Right lobe of liver (tissue), 6 donors: ENCODE results near the gene RAB22A. TPM values are rescaled to one million over a fixed set of nuclear protein-coding genes. Genes with fewer than 3 reads are reported as not detected.

Experiments used
- ATAC-seq, 4 donors: fragments of 200-7000 bp; cut with Tn5 transposase; one replicate each; pipeline ENCODE4 v1.9.1; 2020; ENCODE audit warnings: mild to moderate bottlenecking in 4 of 4, moderate library complexity in 4 of 4
- DNase-seq, 3 donors: peaks; one replicate each; pipeline ENCODE4 v3.0.0-alpha.2; 2020
- H3K27ac ChIP-seq, 3 donors: fragments of 200-600 bp; one replicate each; pipeline ENCODE4 v1.8.0; 2022
- H3K27me3 ChIP-seq, 2 donors: fragments of 200-600 bp; one replicate each; pipeline ENCODE4 v1.8.0; 2022
- H3K36me3 ChIP-seq, 4 donors: fragments of 200-600 bp; sonication (generic) in 1 of 4; one replicate each; pipeline versions ENCODE4 v1.5.1 to v1.8.0; 2017 to 2022; ENCODE audit warnings: control low read depth in 1 of 4
- H3K4me1 ChIP-seq, 4 donors: fragments of 200-600 bp; sonication (generic) in 1 of 4; one replicate each; pipeline versions ENCODE4 v1.5.1 to v1.8.0; 2017 to 2022; ENCODE audit warnings: control low read depth in 1 of 4
- H3K4me3 ChIP-seq, 3 donors: fragments of 200-600 bp; one replicate each; pipeline ENCODE4 v1.8.0; 2022
- H3K9me3 ChIP-seq, 4 donors: fragments of 200-600 bp; sonication (generic) in 1 of 4; one replicate each; pipeline versions ENCODE4 v1.5.1 to v1.8.0; 2017 to 2022; ENCODE audit warnings: control low read depth in 1 of 4
- CTCF ChIP-seq, 4 donors: fragments of 200-600 bp in 3 of 4; fragments of 450-650 bp in 1 of 4; IDR thresholded peaks; one replicate each; pipeline versions ENCODE4 v1.5.1 to v1.8.0; 2016 to 2022; ENCODE audit warnings: antibody characterized with exemption in 4 of 4, mild to moderate bottlenecking in 2 of 4
- POLR2A ChIP-seq: fragments of 450-650 bp; IDR thresholded peaks from one replicate; pipeline ENCODE4 v1.6.1; 2017; ENCODE audit warnings: antibody characterized with exemption, mild to moderate bottlenecking
- WGBS: methylation state at CpG from one replicate; pipeline ENCODE4 v1.1.6; 2018; ENCODE audit warnings: low coverage, low lambda C conversion rate; ENCODE audit not compliant: insufficient coverage; ENCODE audit errors: missing lambda C conversion rate; 5-methylcytosine and 5-hydroxymethylcytosine counted together
- intact Hi-C, 2 donors: fragments of 100-400 bp; cut with DNase I; formaldehyde crosslinking; loops; one replicate each; pipeline versions ENCODE4 v1.11.2 to v1.14.1; 2022
- total RNA-seq, 6 experiments: library from RNA; depleted of rRNA in 2 of 6; stranded (reverse); fragments of >200 nt in 2 of 6; fragmentation: NEBNext Ultra II Directional in 3 of 6; extraction: Animal tissue kit (Norgen Biotek cat#: 25700) in 3 of 6; gene quantifications; one replicate each; pipeline versions ENCODE4 v1.1.0 to v1.2.4, GENCODE V29; 2016 to 2023
- donor health status: DM: no; HTN: yes; CAD: no.
- donor health status: DM: no; HTN: no; CAD: no.
- donor health status: DM: no; HTN: no; CAD: no.
- donor health status: DM: no; HTN: yes; CAD: no.
- donor health status: DM: no; HTN: yes; CAD: no.

Gene RAB22A
- total RNA-seq, 6 experiments from 2014 or later: 7.4 to 11.6 (median 9.5) TPM

GRCh38 chr20:58398254-58398653 lies 88.7 kb downstream of the RAB22A start:
- Histone ChIP-seq H3K27ac (no peak overlapping the region), H3K4me3 (no peak overlapping the region), H3K36me3 (no peaks in the 10 kb centered on the region), H3K9me3 (no peaks in the 10 kb centered on the region), H3K27me3 (no peaks in the 10 kb centered on the region), H3K4me1 (peaks cover 0 to 12% (median 4%) of the 10 kb centered on the region in 4 donors)
- 89% methylated on average over 5 of the region's 5 CpGs for WGBS
- DNase-seq (no peak), ATAC-seq (no peak)
- intact Hi-C loops: no loop called here
- TF ChIP-seq POLR2A: no peak
- no peak for TF ChIP-seq CTCF (IDR thresholded peaks at IDR 0.05)

- intact Hi-C loops: no loop called here
- Histone ChIP-seq H3K36me3 (no peaks in the 10 kb centered on the region), H3K27me3 (no peaks in the 10 kb centered on the region), H3K9me3 (no peaks in the 10 kb centered on the region), H3K4me3 (no peak overlapping the region), H3K27ac (no peak overlapping the region), H3K4me1 (peaks cover 0 to 12% (median 6%) of the 10 kb centered on the region in 4 donors)
- 82% methylated on average over 5 of the region's 6 CpGs for WGBS
- DNase-seq: no peak
- TF ChIP-seq CTCF (IDR thresholded peaks at IDR 0.05) (no peak), POLR2A (no peak)
- no peak for ATAC-seq
Measured at GRCh38 chr20:58399926-58400325, 90.4 kb downstream of the RAB22A start.

- H3K27me3 ChIP-seq: no peaks in the 10 kb centered on the region
- WGBS: 75% methylated on average over 1 of the region's 1 CpG
- H3K4me1 ChIP-seq: peaks cover 0 to 12% (median 6%) of the 10 kb centered on the region in 4 donors
Measured at GRCh38 chr20:58401162-58401561, 91.6 kb downstream of the RAB22A start.

GRCh38 chr20:58402305-58402704 lies 92.8 kb downstream of the RAB22A start:
- peaks cover 0 to 12% (median 6%) of the 10 kb centered on the region in 4 donors for H3K4me1 ChIP-seq
- DNase-seq: no peak
- H3K9me3 ChIP-seq: no peaks in the 10 kb centered on the region
- ATAC-seq: no peak
- H3K4me3 ChIP-seq: no peak overlapping the region
- intact Hi-C loops: no loop called here
- H3K27me3 ChIP-seq: no peaks in the 10 kb centered on the region
- no peak for TF ChIP-seq POLR2A
- TF ChIP-seq CTCF (IDR thresholded peaks at IDR 0.05): no peak
- 82% methylated on average over 5 of the region's 5 CpGs for WGBS
- H3K36me3 ChIP-seq: no peaks in the 10 kb centered on the region
- no peak overlapping the region for H3K27ac ChIP-seq

More at GRCh38 chr20:58401162-58401561, 91.6 kb downstream of the RAB22A start:
- ATAC-seq (no peak), DNase-seq (no peak)
- H3K4me3 ChIP-seq: no peak overlapping the region
- no peak overlapping the region for H3K27ac ChIP-seq
- H3K36me3 ChIP-seq: no peaks in the 10 kb centered on the region
- H3K9me3 ChIP-seq: no peaks in the 10 kb centered on the region
- no peak for TF ChIP-seq CTCF (IDR thresholded peaks at IDR 0.05)
- intact Hi-C loops: no loop called here

- Histone ChIP-seq H3K36me3 (no peaks in the 10 kb centered on the region), H3K4me3 (no peak overlapping the region), H3K9me3 (no peaks in the 10 kb centered on the region), H3K4me1 (peaks cover 0 to 12% (median 6%) of the 10 kb centered on the region in 4 donors), H3K27ac (no peak overlapping the region), H3K27me3 (no peaks in the 10 kb centered on the region)
- WGBS: 97% methylated on average over 4 of the region's 5 CpGs
- no peak for ATAC-seq
- intact Hi-C loops: no loop called here
- no peak for DNase-seq
- TF ChIP-seq CTCF (IDR thresholded peaks at IDR 0.05): no peak
- no peak for TF ChIP-seq POLR2A
Measured at GRCh38 chr20:58402827-58403226, 93.3 kb downstream of the RAB22A start.
